HG03457 (cell line): ENCODE data around the gene CELA3A.
"Not testable (repeated sequence)": the region's sequence is repeated elsewhere in the genome, so short reads cannot be mapped to it uniquely, and the experiment has no call there.

Source experiments
- ATAC-seq: cut with Tn5 transposase; IDR thresholded peaks from one replicate; pipeline ENCODE4 v1.9.1; 2021; ENCODE audit warnings: moderate number of reproducible peaks; ENCODE audit not compliant: unreplicated experiment

The CELA3A gene

DNA sequence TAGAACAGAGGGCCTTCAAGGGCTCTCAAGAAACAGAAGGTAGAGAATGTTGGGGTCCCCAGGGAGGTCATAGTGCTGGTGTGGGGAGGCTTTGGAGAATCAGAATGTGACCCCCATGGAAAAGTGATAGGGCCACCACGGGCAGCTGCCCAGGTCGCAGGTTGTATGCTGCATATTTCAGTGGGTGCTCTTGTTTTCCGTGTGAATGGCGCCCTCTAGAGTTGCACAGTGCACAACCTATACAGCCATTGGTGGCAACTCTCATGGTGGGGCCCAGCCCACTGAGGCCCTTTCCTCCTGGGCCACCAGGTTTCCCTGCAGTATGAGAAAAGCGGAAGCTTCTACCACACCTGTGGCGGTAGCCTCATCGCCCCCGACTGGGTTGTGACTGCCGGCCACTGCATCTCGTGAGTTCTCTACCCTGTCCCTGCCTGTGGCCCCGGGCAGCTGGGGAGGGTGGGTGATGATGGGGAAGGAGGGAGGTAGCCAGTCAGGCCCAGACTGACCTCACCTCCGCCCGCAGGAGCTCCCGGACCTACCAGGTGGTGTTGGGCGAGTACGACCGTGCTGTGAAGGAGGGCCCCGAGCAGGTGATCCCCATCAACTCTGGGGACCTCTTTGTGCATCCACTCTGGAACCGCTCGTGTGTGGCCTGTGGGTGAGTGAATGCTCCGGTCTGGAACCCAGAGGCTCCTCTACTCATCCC is 20.8 kb upstream of the CELA3A start:
- ATAC-seq, result not testable (repeated sequence)

DNA sequence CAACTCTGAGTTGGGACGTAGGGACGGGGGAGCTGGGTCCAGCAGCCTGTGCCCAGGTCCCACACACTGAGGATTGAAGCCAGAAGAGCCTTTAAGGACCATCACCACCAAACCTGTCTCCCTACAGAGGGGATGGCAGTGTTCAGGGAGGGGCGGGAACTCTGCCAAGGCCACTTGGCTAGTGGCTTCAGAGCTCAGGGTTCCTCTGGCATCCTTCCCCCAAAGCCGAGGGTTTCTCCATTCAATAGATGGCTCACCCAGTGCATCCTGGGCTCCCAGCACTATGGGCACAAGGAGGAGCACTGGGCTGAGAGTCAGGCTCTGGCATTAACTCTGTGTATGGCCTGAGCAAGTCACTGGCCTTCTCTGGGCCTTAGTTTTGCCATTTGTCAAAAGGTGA is 20.2 kb upstream of the CELA3A start:
- ATAC-seq, result not testable (repeated sequence)

DNA sequence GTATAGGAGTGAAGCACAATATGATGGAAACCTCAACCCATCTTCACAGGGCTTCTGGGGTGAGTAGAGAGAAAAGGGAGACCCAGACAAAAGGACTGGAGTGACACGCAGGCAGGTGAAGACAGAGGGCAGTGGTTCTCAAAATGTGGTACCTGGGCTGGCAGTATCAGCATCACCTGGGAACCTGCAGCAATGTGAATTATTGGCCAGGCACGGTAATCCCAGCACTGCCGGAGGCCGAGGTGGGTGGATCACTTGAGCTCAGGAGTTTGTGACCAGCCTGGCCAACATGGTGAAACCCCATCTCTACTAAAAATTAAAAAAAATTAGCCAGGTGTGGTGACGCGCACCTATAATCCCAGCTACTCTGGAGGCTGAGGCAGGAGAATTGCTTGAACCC is 19.3 kb upstream of the CELA3A start:
- ATAC-seq, result not testable (repeated sequence)

DNA sequence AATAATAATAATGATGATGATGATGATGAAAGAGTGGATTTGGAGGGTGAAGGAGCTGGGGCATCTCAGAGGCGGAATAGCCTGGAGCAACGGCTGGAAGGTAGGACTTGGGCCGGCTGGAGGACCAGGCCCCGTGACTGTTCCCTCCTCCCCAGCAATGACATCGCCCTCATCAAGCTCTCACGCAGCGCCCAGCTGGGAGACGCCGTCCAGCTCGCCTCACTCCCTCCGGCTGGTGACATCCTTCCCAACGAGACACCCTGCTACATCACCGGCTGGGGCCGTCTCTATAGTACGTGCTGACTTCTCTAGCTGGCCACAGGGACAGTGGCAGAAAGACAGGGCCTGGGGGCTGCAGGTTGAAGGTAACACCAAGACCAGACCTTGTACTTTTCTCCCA is 17.9 kb upstream of the CELA3A start:
- not testable (repeated sequence) for ATAC-seq

DNA sequence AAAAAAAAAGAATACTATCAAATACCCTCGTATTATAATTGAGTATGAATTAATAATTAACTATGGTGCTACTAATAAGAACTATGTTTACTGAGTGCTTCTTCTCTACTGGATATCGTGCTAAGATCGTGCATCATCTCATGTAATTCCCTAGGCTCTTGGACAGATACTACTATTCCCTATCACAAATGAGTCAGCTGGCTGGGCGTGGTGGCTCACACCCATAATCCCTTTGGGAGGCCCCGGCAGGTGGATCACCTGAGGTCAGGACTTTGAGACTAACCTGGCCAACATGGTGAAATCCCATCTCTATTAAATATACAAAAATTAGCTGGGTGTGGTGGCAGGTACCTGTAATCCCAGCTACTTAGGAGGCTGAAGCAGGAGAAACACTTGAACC is 15.6 kb upstream of the CELA3A start:
- ATAC-seq, result not testable (repeated sequence)

DNA sequence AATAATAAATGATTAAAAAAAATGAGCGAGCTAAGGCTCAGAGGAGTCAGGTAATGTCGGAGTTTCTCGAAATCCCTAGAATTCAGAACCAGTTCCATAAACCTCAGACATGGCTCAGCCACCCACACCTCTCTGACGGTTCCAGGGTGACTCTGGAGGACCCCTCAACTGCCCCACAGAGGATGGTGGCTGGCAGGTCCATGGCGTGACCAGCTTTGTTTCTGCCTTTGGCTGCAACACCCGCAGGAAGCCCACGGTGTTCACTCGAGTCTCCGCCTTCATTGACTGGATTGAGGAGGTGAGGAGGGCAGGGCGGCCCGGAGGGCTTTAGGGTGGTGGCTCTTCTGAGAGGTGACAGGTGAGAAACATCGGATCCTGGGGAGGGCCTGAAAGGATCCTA is 15.1 kb upstream of the CELA3A start:
- not testable (repeated sequence) for ATAC-seq

DNA sequence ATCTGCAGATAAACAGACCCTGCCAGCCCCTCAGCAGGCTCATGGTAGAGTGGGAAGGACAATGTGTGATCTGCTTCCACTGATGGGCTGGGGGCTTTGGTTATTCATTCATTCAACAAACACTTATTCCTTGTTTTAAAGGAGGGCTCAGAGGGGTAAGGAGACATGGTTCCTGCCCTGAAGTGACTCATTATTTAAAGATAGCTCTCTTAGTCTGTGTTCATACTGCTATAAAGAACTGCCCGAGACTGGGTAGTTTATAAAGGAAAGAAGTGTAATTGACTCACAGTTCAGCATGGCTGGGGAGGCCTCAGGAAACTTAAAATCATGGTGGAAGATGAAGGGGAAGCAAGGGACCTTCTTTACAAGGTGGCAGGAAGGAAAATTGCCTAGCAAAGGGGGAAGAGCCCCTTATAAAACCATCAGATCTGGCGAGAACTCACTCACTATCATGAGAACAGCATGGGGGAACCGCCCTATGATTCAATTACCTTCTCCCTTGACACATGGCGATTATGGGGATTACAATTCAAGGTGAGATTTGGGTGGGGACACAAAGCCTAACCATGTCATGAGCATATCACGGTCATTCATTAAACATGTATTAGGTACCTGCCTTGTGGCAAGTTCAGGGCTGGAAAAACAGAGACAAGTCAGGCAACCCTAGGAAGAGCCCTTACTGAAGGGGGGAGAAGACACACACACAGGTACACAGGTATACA is 11.6 kb upstream of the CELA3A start:
- ATAC-seq, result not testable (repeated sequence)

DNA sequence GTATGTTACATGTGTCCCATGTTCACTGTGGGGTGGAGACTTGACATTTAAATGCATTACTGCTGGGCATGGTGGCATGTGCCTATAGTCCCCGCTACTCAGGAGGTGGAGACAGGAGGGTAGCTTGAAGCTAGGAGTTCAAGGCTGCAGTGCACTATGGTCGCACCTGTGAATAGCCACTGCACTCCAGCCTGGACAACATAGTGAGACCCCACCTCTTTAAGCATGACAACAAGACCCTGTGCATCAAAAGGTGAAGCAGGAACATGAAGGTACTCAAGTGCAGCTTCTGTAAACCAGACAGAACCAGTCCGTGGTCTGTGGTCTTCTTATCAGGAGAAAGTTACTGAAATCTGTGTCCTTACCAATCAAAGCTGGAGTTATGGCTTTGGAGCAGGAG is 9.3 kb upstream of the CELA3A start:
- not testable (repeated sequence) for ATAC-seq

DNA sequence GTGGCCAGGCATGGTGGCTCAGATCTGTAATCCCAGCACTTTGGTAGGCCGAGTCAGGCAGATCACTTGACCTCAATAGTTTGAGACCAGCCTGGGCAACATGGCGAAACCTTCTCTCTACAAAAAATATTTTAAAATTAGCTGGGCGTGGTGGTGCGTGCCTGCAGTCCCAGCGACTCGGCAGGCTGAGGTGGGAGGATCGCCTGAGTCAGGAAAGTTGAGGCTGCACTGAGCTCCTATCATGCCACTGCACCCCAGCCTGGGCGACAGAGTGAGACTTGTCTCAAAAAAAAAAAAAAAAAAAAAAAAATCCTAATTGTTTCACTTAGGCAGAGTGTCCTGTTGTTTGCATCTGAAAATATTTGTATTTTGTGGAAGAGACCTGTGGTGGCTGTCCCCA is 6.7 kb upstream of the CELA3A start:
- ATAC-seq, result not testable (repeated sequence)

DNA sequence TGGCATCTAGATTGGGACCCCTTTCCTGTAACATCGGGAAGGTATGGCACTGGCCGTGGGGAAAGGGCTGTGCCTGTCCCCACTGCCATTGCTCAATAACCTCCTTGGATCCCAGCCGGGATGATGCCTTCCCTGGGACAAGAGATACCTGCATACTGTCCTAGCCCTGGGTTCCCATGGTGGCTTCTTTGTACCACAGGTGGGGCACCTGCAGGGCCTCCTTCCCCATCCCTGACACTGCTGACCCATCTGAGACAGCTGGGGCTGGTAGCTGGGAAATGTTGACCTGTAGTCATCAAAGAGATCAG is 4.8 kb upstream of the CELA3A start:
- ATAC-seq, result not testable (repeated sequence)

DNA sequence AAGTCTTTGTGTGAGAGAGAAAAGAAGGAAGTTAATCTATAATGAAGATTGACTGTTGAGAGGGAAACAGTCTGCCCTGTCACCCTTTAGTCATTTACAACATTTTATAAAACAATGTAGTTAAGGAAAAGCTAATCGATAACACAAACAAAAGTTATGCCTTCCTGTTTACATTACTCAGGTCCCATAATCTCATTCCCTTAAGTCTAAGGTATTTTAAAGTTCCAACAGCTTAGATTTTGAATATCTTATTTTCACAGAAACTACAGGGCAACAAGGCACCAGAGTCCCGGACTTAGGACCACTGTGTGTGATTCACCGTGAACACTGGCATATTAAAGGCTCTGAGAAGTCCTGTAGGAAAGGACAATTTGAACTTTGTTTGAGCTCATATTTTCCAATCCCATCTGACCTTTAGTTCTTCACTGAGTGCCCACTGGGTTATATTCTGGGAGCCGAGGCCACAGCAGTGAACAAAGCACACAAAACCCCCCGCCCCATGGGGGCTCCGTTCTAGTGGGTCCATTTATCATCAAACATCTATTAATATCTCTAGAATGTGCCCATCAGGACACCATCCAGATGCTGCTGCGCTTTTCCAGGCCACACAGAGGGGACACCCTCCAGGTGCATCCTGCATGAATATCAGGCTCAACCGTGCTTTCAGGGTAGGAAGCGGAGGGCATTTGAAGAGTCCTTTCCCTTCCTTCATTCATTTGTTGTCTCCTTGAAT is 3.4 kb upstream of the CELA3A start:
- not testable (repeated sequence) for ATAC-seq

DNA sequence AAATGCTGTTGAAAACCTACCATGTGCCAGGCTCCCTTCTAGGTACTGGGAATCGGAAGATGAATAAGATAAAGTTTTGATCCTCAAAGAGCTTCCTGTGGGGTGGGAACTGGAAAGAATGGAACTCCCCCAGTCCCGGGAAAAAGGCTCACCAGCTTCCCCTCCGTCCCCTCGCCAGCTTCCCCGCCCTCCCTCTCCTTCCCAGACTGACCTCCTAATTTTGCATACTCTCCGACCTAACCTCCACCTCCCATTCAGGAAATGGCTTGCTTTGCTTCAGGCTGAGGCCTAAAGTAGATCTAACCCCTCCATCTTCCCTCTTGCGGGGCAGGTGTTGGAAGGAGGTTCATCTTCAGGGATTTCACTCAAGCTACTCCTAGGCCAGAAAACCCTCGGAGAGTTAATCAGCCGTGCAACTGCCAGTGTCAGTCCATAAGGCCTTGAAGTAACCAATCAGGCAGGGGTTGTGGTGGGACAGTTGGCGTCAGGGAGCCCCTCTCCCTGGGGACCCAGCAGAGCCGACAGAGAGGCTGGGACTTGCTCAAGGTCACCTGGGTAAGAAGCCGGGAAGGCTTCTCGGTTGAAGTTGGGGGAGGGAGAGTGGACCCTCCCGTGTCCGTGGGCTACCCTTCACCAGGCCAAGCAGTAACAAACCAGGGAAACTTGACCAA is 2.7 kb upstream of the CELA3A start:
- ATAC-seq, result not testable (repeated sequence)

DNA sequence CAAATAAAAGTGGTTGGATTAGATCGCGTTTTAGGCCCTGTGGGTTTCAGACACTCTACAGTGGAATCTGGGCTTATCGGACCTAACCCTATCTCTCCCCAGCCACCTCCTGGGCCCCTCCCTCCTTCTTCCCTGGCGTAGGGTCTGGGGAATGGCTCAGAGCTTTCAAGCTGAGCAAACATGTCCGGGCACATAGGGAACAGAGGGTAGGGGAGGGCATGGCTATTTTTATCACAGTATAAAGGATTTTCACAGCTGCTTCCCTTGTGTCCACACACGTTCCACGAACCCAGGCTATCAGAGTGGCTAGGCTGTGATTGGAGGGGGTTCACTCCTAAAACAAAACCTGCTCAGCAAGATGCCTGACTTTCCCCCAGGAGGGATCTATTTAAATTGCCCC is 1.8 kb upstream of the CELA3A start:
- not testable (repeated sequence) for ATAC-seq

DNA sequence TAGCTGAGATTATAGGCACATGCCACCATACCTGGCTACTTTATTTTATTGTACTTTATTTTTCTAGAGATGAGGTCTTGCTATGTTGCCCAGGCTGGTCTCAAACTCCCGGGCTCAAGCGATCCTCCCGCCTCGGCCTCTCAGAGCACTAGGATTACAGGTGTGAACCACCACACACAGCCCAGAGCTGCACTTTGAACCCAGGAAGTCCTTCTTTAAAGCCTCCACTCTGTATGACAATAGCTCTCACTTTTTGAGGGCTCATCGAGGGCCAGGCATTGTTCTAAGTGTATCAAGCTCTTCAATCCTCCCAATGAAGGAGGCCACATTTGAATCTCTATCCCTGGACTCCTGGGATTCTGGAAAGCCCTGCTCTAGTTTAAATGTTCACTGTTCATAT is 1.0 kb downstream of the CELA3A start:
- not testable (repeated sequence) for ATAC-seq

DNA sequence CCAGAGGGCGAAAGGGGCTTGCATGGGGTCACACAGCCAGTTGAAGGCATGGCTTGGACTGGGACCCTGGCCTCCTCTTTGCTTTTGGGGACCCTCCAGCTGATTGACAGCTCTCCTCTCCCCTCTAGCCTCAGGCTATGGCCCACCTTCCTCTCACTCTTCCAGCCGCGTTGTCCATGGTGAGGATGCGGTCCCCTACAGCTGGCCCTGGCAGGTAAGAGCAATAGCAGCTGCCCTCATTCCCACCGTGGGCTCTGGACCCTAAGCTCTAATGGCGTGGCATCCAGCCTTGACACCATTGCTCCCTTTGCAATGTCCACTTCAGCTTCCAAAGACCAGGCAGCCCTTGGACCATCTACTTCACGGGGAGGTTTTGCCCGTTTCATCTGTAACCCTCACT is 1.4 kb downstream of the CELA3A start:
- not testable (repeated sequence) for ATAC-seq

DNA sequence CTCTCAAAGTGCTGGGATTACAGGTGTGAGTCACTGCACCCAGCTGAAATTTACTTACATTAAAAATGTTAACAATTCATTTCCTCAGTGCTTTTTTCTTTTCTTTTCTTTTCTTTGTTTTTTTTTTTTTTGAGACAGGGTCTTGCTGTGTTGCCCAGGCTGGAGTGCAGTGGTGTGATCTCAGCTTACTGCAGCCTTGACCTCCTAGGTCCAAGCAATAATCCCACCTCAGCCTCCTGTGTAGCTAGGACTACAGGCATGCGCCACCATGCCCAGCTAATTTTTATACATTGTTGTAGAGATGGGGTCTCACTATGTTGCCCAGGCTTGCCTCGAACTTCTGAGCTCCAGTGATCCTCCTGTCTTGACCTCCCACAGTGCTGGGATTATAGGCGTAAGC is 2.5 kb downstream of the CELA3A start:
- ATAC-seq, result not testable (repeated sequence)

DNA sequence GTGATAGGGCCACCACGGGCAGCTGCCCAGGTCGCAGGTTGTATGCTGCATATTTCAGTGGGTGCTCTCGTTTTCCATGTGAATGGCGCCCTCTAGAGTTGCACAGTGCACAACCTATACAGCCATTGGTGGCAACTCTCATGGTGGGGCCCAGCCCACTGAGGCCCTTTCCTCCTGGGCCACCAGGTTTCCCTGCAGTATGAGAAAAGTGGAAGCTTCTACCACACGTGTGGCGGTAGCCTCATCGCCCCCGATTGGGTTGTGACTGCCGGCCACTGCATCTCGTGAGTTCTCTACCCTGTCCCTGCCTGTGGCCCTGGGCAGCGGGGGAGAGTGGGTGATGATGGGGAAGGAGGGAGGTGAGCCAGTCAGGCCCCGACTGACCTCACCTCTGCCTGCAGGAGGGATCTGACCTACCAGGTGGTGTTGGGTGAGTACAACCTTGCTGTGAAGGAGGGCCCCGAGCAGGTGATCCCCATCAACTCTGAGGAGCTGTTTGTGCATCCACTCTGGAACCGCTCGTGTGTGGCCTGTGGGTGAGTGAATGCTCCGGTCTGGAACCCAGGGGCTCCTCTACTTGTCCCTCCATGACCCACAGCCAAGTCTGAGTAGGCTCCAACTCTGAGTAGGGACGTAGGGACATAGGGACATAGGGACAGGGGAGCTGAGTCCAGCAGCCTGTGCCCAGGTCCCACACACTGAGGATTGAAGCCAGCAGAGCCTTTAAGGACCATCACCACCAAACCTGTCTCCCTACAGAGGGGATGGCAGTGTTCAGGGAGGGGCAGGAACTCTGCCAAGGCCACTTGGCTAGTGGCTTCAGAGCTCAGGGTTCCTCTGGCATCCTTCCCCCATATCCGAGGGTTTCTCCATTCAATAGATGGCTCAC is 4.0 kb downstream of the CELA3A start:
- ATAC-seq, result not testable (repeated sequence)

DNA sequence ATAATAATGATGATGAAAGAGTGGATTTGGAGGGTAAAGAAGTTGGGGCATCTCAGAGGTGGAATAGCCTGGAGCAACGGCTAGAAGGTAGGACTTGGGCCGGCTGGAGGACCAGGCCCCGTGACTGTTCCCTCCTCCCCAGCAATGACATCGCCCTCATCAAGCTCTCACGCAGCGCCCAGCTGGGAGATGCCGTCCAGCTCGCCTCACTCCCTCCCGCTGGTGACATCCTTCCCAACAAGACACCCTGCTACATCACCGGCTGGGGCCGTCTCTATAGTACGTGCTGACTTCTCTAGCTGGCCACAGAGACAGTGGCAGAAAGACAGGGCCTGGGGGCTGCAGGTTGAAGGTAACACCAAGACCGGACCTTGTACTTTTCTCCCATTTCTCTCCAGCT is 5.3 kb downstream of the CELA3A start:
- ATAC-seq, result not testable (repeated sequence)

DNA sequence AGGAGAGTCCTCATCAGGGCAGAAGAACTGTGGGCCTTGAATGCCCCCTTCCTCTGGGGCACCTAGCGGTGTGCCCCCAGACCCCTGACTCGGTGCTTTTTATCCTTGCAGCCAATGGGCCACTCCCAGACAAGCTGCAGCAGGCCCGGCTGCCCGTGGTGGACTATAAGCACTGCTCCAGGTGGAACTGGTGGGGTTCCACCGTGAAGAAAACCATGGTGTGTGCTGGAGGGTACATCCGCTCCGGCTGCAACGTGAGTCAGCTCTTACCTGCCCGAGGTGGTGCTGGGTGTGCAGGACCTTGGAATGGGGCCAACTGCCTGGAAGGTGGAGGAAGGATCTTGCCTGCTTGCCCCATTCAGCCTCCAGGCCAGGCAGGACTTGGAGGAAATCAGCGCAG is 5.8 kb downstream of the CELA3A start:
- ATAC-seq, result not testable (repeated sequence)

DNA sequence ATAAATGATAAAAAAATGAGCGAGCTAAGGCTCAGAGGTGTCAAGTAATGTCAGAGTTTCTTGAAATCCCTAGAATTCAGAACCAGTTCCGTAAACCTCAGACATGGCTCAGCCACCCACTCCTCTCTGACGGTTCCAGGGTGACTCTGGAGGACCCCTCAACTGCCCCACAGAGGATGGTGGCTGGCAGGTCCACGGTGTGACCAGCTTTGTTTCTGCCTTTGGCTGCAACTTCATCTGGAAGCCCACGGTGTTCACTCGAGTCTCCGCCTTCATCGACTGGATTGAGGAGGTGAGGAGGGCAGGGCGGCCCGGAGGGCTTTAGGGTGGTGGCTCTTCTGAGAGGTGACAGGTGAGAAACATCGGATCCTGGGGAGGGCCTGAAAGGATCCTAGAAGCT is 8.1 kb downstream of the CELA3A start:
- not testable (repeated sequence) for ATAC-seq
